Stomach (tissue), 9 donors: ENCODE results near the gene PGAP6. TPM values are rescaled to one million over a fixed set of nuclear protein-coding genes. Genes with fewer than 3 reads are reported as not detected.
"Not testable (repeated sequence)": the region's sequence is repeated elsewhere in the genome, so short reads cannot be mapped to it uniquely, and the experiment has no call there.

Experiments used
- DNase-seq, 2 donors: peaks; one replicate each; pipeline versions ENCODE4 v3.0.0 to v3.0.0-alpha.2; 2013 to 2019
- H3K27ac ChIP-seq, 5 donors: fragments of 200-600 bp in 4 of 5; sonication (generic) in 4 of 5; one replicate each; pipeline ENCODE4 v1.5.1; 2013 to 2019; ENCODE audit warnings: mild to moderate bottlenecking in 1 of 5, moderate library complexity in 1 of 5
- H3K27me3 ChIP-seq, 3 donors: fragments of 200-600 bp; sonication (generic); one replicate each; pipeline ENCODE4 v1.5.1; 2017 to 2019; ENCODE audit warnings: mixed run types in 1 of 3
- H3K36me3 ChIP-seq, 4 donors: fragments of 200-600 bp; sonication (generic); 1 replicate in 3 of 4; 2 replicates in 1 of 4; pipeline ENCODE4 v1.5.1; 2016 to 2019
- H3K4me1 ChIP-seq, 4 donors: fragments of 200-600 bp; sonication (generic); one replicate each; pipeline ENCODE4 v1.5.1; 2016 to 2019
- H3K4me3 ChIP-seq, 4 donors: fragments of 200-600 bp; sonication (generic) in 3 of 4; one replicate each; pipeline ENCODE4 v1.5.1; 2016 to 2019; ENCODE audit warnings: mild to moderate bottlenecking in 1 of 4
- H3K9me3 ChIP-seq, 4 donors: fragments of 200-600 bp; sonication (generic); one replicate each; pipeline ENCODE4 v1.5.1; 2016 to 2019
- CTCF ChIP-seq, 7 experiments: fragments of 450-650 bp in 4 of 7; fragments of 200-600 bp in 3 of 7; sonication (generic) in 3 of 7; IDR thresholded peaks; one replicate each; pipeline ENCODE4 v1.5.1; 2016 to 2019; ENCODE audit warnings: antibody characterized with exemption in 7 of 7, control low read depth in 2 of 7, mild to moderate bottlenecking in 1 of 7
- EP300 ChIP-seq: sonication (generic); formaldehyde crosslinking; IDR thresholded peaks from one replicate; pipeline ENCODE4 v1.6.1; 2017; ENCODE audit warnings: antibody characterized with exemption
- POLR2A ChIP-seq, 4 donors: fragments of 450-650 bp; IDR thresholded peaks; one replicate each; pipeline ENCODE4 v1.6.1; 2016; ENCODE audit warnings: antibody characterized with exemption in 4 of 4, control low read depth in 2 of 4, mild to moderate bottlenecking in 1 of 4, moderate library complexity in 1 of 4
- POLR2AphosphoS5 ChIP-seq, 3 donors: sonication (generic); formaldehyde crosslinking; IDR thresholded peaks; one replicate each; pipeline ENCODE4 v1.6.1; 2016; ENCODE audit warnings: antibody characterized with exemption in 3 of 3
- WGBS, 5 donors: extraction: QIAGEN DNeasy Blood & Tissue Kit in 3 of 5; methylation state at CpG; one replicate each; pipeline versions ENCODE4 v1.1.5 to v1.1.7; 2013 to 2018; 5-methylcytosine and 5-hydroxymethylcytosine counted together
- intact Hi-C: fragments of 100-400 bp; cut with DNase I; formaldehyde crosslinking; loops from one replicate; pipeline ENCODE4 v1.15.1; 2023; ENCODE audit warnings: low total_unique reads
- polyA plus RNA-seq, 3 donors: library from polyadenylated mRNA; stranded (reverse); fragments of 200-250 nt; gene quantifications; one replicate each; pipeline ENCODE4 v1.2.3, GENCODE V29; 2013
- total RNA-seq, 5 donors: library from RNA; depleted of rRNA; stranded (reverse); fragments of >200 nt; gene quantifications; one replicate each; pipeline versions ENCODE4 v1.1.0 to v1.2.3, GENCODE V29; 2014 to 2016
- donor health status: healthy with polysubstance abuse.
- donor health status: Bipolar disorder and iron deficiency.
- donor health status: healthy.

Gene PGAP6
- total and polyA plus RNA-seq, 8 donors = 20.7 to 364 (median 91.5) TPM

GRCh38 chr16:347203-347602 lies 34.6 kb downstream of the PGAP6 start:
- DNase-seq = no peak
- H3K9me3 ChIP-seq = no peaks in the 10 kb centered on the region
- intact Hi-C loops = no loop called here
- H3K4me3 ChIP-seq = no peak overlapping the region
- H3K36me3 ChIP-seq = peaks cover 10 to 51% (median 38%) of the 10 kb centered on the region in 4 donors
- no peaks in the 10 kb centered on the region for H3K27me3 ChIP-seq
- H3K4me1 ChIP-seq = peaks cover 7 to 45% (median 21%) of the 10 kb centered on the region in 4 donors
- WGBS, 5 donors = 83 to 90% (median 88%) methylated on average over 6 of the region's 6 CpGs
- no peak for TF ChIP-seq CTCF (IDR thresholded peaks at IDR 0.05)
- TF ChIP-seq EP300 = no peak
- TF ChIP-seq POLR2A (IDR thresholded peaks at IDR 0.05) = no peak
- TF ChIP-seq POLR2AphosphoS5 (IDR thresholded peaks at IDR 0.05) = no peak
- H3K27ac ChIP-seq = no peak overlapping the region

GRCh38 chr16:346587-346986 lies 35.2 kb downstream of the PGAP6 start:
- WGBS, 5 donors = 86 to 93% (median 89%) methylated on average over 15 of the region's 15 CpGs
- no peaks in the 10 kb centered on the region for H3K9me3 ChIP-seq
- TF ChIP-seq POLR2AphosphoS5 (IDR thresholded peaks at IDR 0.05) = no peak
- TF ChIP-seq CTCF (IDR thresholded peaks at IDR 0.05) = no peak
- TF ChIP-seq EP300 = no peak
- TF ChIP-seq POLR2A (IDR thresholded peaks at IDR 0.05) = no peak
- no peak overlapping the region for H3K4me3 ChIP-seq
- peaks cover 5 to 44% (median 18%) of the 10 kb centered on the region in 4 donors for H3K4me1 ChIP-seq
- H3K27ac ChIP-seq = no peak overlapping the region
- DNase-seq = no peak
- no peaks in the 10 kb centered on the region for H3K27me3 ChIP-seq
- intact Hi-C loops = no loop called here
- H3K36me3 ChIP-seq = peaks cover 10 to 52% (median 39%) of the 10 kb centered on the region in 4 donors

GRCh38 chr16:345772-346171 lies 36.0 kb downstream of the PGAP6 start:
- intact Hi-C loops = no loop called here
- H3K36me3 ChIP-seq = peaks cover 10 to 54% (median 41%) of the 10 kb centered on the region in 4 donors
- TF ChIP-seq CTCF (IDR thresholded peaks at IDR 0.05) (no peak), POLR2A (IDR thresholded peaks at IDR 0.05) (no peak), EP300 (no peak), POLR2AphosphoS5 (IDR thresholded peaks at IDR 0.05) (no peak)
- no peak for DNase-seq
- H3K4me3 ChIP-seq = no peak overlapping the region
- H3K9me3 ChIP-seq = no peaks in the 10 kb centered on the region
- WGBS, 5 donors = 81 to 91% (median 88%) methylated on average over 11 of the region's 11 CpGs
- H3K27me3 ChIP-seq = no peaks in the 10 kb centered on the region
- H3K27ac ChIP-seq = no peak overlapping the region
- H3K4me1 ChIP-seq = peaks cover 0 to 44% (median 12%) of the 10 kb centered on the region in 4 donors

- no peak for DNase-seq
- Histone ChIP-seq H3K9me3 (no peaks in the 10 kb centered on the region), H3K27me3 (no peaks in the 10 kb centered on the region), H3K4me3 (no peak overlapping the region), H3K4me1 (peaks cover 5 to 50% (median 23%) of the 10 kb centered on the region in 4 donors), H3K36me3 (peaks cover 10 to 60% (median 41%) of the 10 kb centered on the region in 4 donors), H3K27ac (no peak overlapping the region)
- TF ChIP-seq POLR2AphosphoS5 (IDR thresholded peaks at IDR 0.05) (no peak), EP300 (no peak), POLR2A (IDR thresholded peaks at IDR 0.05) (no peak), CTCF (IDR thresholded peaks at IDR 0.05) (no peak)
- 85 to 96% (median 90%) methylated on average over 9 to 18 of the region's 18 CpGs for WGBS, 5 donors
- intact Hi-C loops = no loop called here
Measured at GRCh38 chr16:342455-343213, 39.1 kb downstream of the PGAP6 start.

GRCh38 chr16:341974-342336 lies 39.8 kb downstream of the PGAP6 start:
- H3K27me3 ChIP-seq, H3K9me3 ChIP-seq, intact Hi-C loops, H3K4me3 ChIP-seq, DNase-seq, H3K27ac ChIP-seq: not testable (repeated sequence)
- Histone ChIP-seq H3K36me3 (peaks cover 10 to 54% (median 41%) of the 10 kb centered on the region in 4 donors), H3K4me1 (peaks cover 5 to 44% (median 28%) of the 10 kb centered on the region in 4 donors)
- 77 to 86% (median 82%) methylated on average over 10 to 13 of the region's 13 CpGs for WGBS, 5 donors

GRCh38 chr16:341095-341973 lies 40.4 kb downstream of the PGAP6 start:
- WGBS, 5 donors = 93 to 96% (median 95%) methylated on average over 20 to 47 of the region's 47 CpGs
- peaks cover 5 to 51% (median 27%) of the 10 kb centered on the region in 4 donors for H3K4me1 ChIP-seq
- H3K27ac ChIP-seq, DNase-seq, intact Hi-C loops, H3K9me3 ChIP-seq, H3K27me3 ChIP-seq, H3K4me3 ChIP-seq: not testable (repeated sequence)
- peaks cover 8 to 48% (median 36%) of the 10 kb centered on the region in 4 donors for H3K36me3 ChIP-seq
